Cardiac septum (tissue), 1 donor: ENCODE data around the gene C8A. TPM values are rescaled to one million over a fixed set of nuclear protein-coding genes. Genes with fewer than 3 reads are reported as not detected.

Source experiments
- DNase-seq: peaks from one replicate; pipeline ENCODE4 v3.0.0-alpha.2; 2020; ENCODE audit warnings: low spot score
- intact Hi-C: fragments of 100-400 bp; cut with DNase I; formaldehyde crosslinking; loops from one replicate; pipeline ENCODE4 v1.14.0; 2022
- total RNA-seq: library from RNA; stranded (reverse); fragmentation: NEBNext Ultra II Directional; extraction: Animal tissue kit (Norgen Biotek cat#: 25700); gene quantifications from one replicate; pipeline ENCODE4 v1.2.1, GENCODE V29; 2021
- donor health status: DM: no; HTN: no; CAD: no.

The C8A gene
- total RNA-seq, 1 donor from 2014 or later, result not detected

GRCh38 chr1:56953386-56953785 lies 98.8 kb downstream of the C8A start:
- intact Hi-C loops, result no loop called here
- DNase-seq, result no peak

- no peak for DNase-seq
- intact Hi-C loops, result no loop called here
Measured at GRCh38 chr1:56954664-56955063, 100.1 kb downstream of the C8A start.

- intact Hi-C loops, result no loop called here
- DNase-seq, result no peak
Measured at GRCh38 chr1:56957931-56958330, 103.3 kb downstream of the C8A start.

- intact Hi-C loops, result no loop called here
- DNase-seq, result no peak
Measured at GRCh38 chr1:56958526-56958925, 103.9 kb downstream of the C8A start.

GRCh38 chr1:56961426-56961825 lies 106.8 kb downstream of the C8A start:
- intact Hi-C loops, result no loop called here
- DNase-seq, result no peak

- intact Hi-C loops, result no loop called here
- no peak for DNase-seq
Measured at GRCh38 chr1:56963667-56964066, 109.1 kb downstream of the C8A start.

GRCh38 chr1:56964349-56965017 lies 109.9 kb downstream of the C8A start:
- DNase-seq, result no peak
- intact Hi-C loops, result loop anchor here (5.0 kb wide), 1 partner anchor 132 kb away; no protein-coding TSS in a partner anchor

- intact Hi-C loops, result loop anchor here (5.0 kb wide), 1 partner anchor 133 kb away; no protein-coding TSS in a partner anchor
- DNase-seq, result no peak
Measured at GRCh38 chr1:56965191-56965590, 110.6 kb downstream of the C8A start.

- intact Hi-C loops, result loop anchor here (5.0 kb wide), 1 partner anchor 134 kb away; no protein-coding TSS in a partner anchor
- no peak for DNase-seq
Measured at GRCh38 chr1:56965916-56966697, 111.5 kb downstream of the C8A start, which contains the start of gene C8B. C8B (minus strand) TSS chr1:56966015; CDS start chr1:56965948, 67 bp downstream.

- no peak for DNase-seq
- intact Hi-C loops, result loop anchor here (5.0 kb wide), 1 partner anchor 134 kb away; no protein-coding TSS in a partner anchor
Measured at GRCh38 chr1:56966698-56966999, 112.1 kb downstream of the C8A start.

- intact Hi-C loops, result loop anchor here (5.0 kb wide), 1 partner anchor 135 kb away; no protein-coding TSS in a partner anchor
Measured at GRCh38 chr1:56967355-56967754, 112.8 kb downstream of the C8A start.

More at GRCh38 chr1:56967355-56967754, 112.8 kb downstream of the C8A start:
- no peak for DNase-seq

Other genes with a start within 250 kb of the C8A start
- gene PRKAA2, start 209.5 kb upstream of the C8A start, total RNA-seq, result 143 TPM
- 6.0 TPM for gene FYB2, start 35.4 kb upstream of the C8A start, total RNA-seq
- gene C8B, start 111.2 kb downstream of the C8A start, total RNA-seq, result not detected